ENCODE measurements around the gene LCN10. TPM values are rescaled to one million over a fixed set of nuclear protein-coding genes. Genes with fewer than 3 reads are reported as not detected.

Gene LCN10
- polyA plus RNA-seq, 2 of the 4 experiments (the other 2 are of a cell fraction) = not detected

GRCh38 chr9:136740069-136740468 is 2.7 kb downstream of the LCN10 start:
- H3K4me3 ChIP-seq = no peak overlapping the region
- H3K9me3 ChIP-seq = no peaks in the 10 kb centered on the region
- DNase-seq (ENCODE audit: low read depth in 1 of 2, low spot score in 1 of 2) (no peak), ATAC-seq (no peak), FAIRE-seq (no peak)
- H3K4me1 ChIP-seq = no peaks in the 10 kb centered on the region
- H3K4me2 ChIP-seq = no peak overlapping the region
- WGBS (ENCODE audit: missing lambda C conversion rate) = 65% methylated on average over 11 of the region's 11 CpGs
- TF ChIP-seq MYC (IDR thresholded peaks at IDR 0.05; ENCODE audit: borderline replicate concordance, low read length) (no peak), CEBPB (IDR thresholded peaks at IDR 0.05) (no peak), ZNF302 (CRISPR knock-in tag; IDR thresholded peaks at IDR 0.05) (no peak), EHF (CRISPR knock-in tag; IDR thresholded peaks at IDR 0.05) (no peak), FOSL2 (IDR thresholded peaks at IDR 0.05) (no peak), FOSL2 (CRISPR knock-in tag; IDR thresholded peaks at IDR 0.05) (no peak), SMC3 (IDR thresholded peaks at IDR 0.05) (no peak), EP300 (IDR thresholded peaks at IDR 0.05) (no peak), GATA3 (IDR thresholded peaks at IDR 0.05; ENCODE audit: borderline replicate concordance) (no peak), ATOH8 (CRISPR knock-in tag; IDR thresholded peaks at IDR 0.05; ENCODE audit: low read depth) (no peak), ZC3H11A (IDR thresholded peaks at IDR 0.05) (no peak), RARB (CRISPR knock-in tag; IDR thresholded peaks at IDR 0.05) (no peak), PBX3 (IDR thresholded peaks at IDR 0.05) (no peak), HOXB5 (CRISPR knock-in tag; IDR thresholded peaks at IDR 0.05) (no peak), USF2 (IDR thresholded peaks at IDR 0.05) (no peak), ELK1 (IDR thresholded peaks at IDR 0.05; ENCODE audit: low read depth, low read length) (no peak), HES2 (IDR thresholded peaks at IDR 0.05) (no peak), HDAC2 (IDR thresholded peaks at IDR 0.05) (no peak), ZSCAN20 (CRISPR knock-in tag; IDR thresholded peaks at IDR 0.05) (no peak), PHF8 (IDR thresholded peaks at IDR 0.05; ENCODE audit: borderline replicate concordance, low read depth) (no peak), CHD4 (IDR thresholded peaks at IDR 0.05; ENCODE audit: borderline replicate concordance) (no peak)
- H3K27ac ChIP-seq = no peak overlapping the region
- CTCF ChIA-PET = interaction anchor here (0.9 to 5.2 kb wide), 4 partner anchors 10 to 289 kb away, joined by 3 to 50 read pairs (median 4); no protein-coding TSS in a partner anchor
- POLR2A ChIA-PET = interaction anchor here (1.1 kb wide), 1 partner anchor 12 kb away, joined by 6 read pairs; no protein-coding TSS in a partner anchor

- ATAC-seq (no peak), FAIRE-seq (no peak), DNase-seq (ENCODE audit: low read depth in 1 of 2, low spot score in 1 of 2) (no peak)
- no peaks in the 10 kb centered on the region for H3K9me3 ChIP-seq
- WGBS (ENCODE audit: missing lambda C conversion rate) = 65% methylated on average over 23 of the region's 23 CpGs
- TF ChIP-seq ZFP36 (IDR thresholded peaks at IDR 0.05; ENCODE audit: borderline replicate concordance, partially characterized antibody) (no peak), HOXA7 (CRISPR knock-in tag; IDR thresholded peaks at IDR 0.05) (no peak), MAZ (IDR thresholded peaks at IDR 0.05; ENCODE audit: borderline replicate concordance, low read depth, low read length) (no peak), NPAS2 (CRISPR knock-in tag; IDR thresholded peaks at IDR 0.05; ENCODE audit: borderline replicate concordance) (no peak)
- ChIA-PET POLR2A (interaction anchor here (1.1 kb wide), 1 partner anchor 11 kb away, joined by 6 read pairs; no protein-coding TSS in a partner anchor), CTCF (interaction anchor here (0.9 to 5.2 kb wide), 4 partner anchors 9 to 290 kb away, joined by 3 to 50 read pairs (median 4); no protein-coding TSS in a partner anchor)
- H3K4me3 ChIP-seq = no peak overlapping the region
- H3K4me1 ChIP-seq = no peaks in the 10 kb centered on the region
- no peak overlapping the region for H3K27ac ChIP-seq
- no peak overlapping the region for H3K4me2 ChIP-seq
Measured at GRCh38 chr9:136739509-136739908, 3.2 kb downstream of the LCN10 start.

Measured in A549 (cell line).